Adrenal gland (tissue), 12 donors: ENCODE data around the gene OIT3. TPM values are rescaled to one million over a fixed set of nuclear protein-coding genes. Genes with fewer than 3 reads are reported as not detected.

Source experiments
- DNase-seq, 7 donors: peaks; one replicate each; pipeline ENCODE4 v3.0.0-alpha.2; 2019 to 2020
- H3K27ac ChIP-seq, 5 donors: fragments of 200-600 bp; sonication (generic) in 4 of 5; 1 replicate in 3 of 5; 2 replicates in 2 of 5; pipeline versions ENCODE4 v1.5.1 to v1.8.0; 2016 to 2020; ENCODE audit warnings: mild to moderate bottlenecking in 1 of 5
- H3K27me3 ChIP-seq: fragments of 200-600 bp; 2 replicates; pipeline ENCODE4 v1.8.0; 2021
- H3K36me3 ChIP-seq, 2 donors: fragments of 200-600 bp; replicated peaks in 1 of 2; 1 replicate in 1 of 2; 2 replicates in 1 of 2; pipeline versions ENCODE4 v1.5.1 to v1.8.0; 2018 to 2022
- H3K4me1 ChIP-seq, 2 donors: fragments of 200-600 bp; replicated peaks in 1 of 2; 1 replicate in 1 of 2; 2 replicates in 1 of 2; pipeline versions ENCODE4 v1.5.1 to v1.8.0; 2018 to 2021
- H3K4me3 ChIP-seq, 4 donors: fragments of 200-600 bp; sonication (generic) in 3 of 4; one replicate each; pipeline ENCODE4 v1.5.1; 2016 to 2018
- H3K9me3 ChIP-seq, 3 donors: fragments of 200-600 bp; sonication (generic) in 1 of 3; replicated peaks in 1 of 3; 1 replicate in 2 of 3; 2 replicates in 1 of 3; pipeline versions ENCODE4 v1.5.1 to v1.8.0; 2016 to 2021
- POLR2A ChIP-seq, 2 donors: fragments of 450-650 bp; IDR thresholded peaks; one replicate each; pipeline ENCODE4 v1.6.1; 2017; ENCODE audit warnings: antibody characterized with exemption in 2 of 2, mild to moderate bottlenecking in 2 of 2, moderate library complexity in 1 of 2
- WGBS, 4 donors: extraction: QIAGEN DNeasy Blood & Tissue Kit in 2 of 4; methylation state at CpG; one replicate each; pipeline versions ENCODE4 v1.1.5 to v1.1.7; 2013 to 2017; 5-methylcytosine and 5-hydroxymethylcytosine counted together
- intact Hi-C, 2 donors: fragments of 100-400 bp; cut with DNase I; formaldehyde crosslinking; loops; one replicate each; pipeline versions ENCODE4 v1.14.1 to v1.15.0; 2022 to 2023
- polyA plus RNA-seq, 3 donors: library from polyadenylated mRNA; stranded (reverse); fragments of 200-250 nt in 2 of 3; fragments of 350-450 nt in 1 of 3; fragmentation: Illumina TruSeq in 1 of 3; extraction: RNeasy Lipid Tissue Mini Kit (QIAGEN cat#74804) in 1 of 3; gene quantifications; one replicate each; pipeline ENCODE4 v1.2.3, GENCODE V29; 2013 to 2014
- total RNA-seq, 9 donors: library from RNA; depleted of rRNA in 4 of 9; stranded (reverse); fragments of >200 nt in 4 of 9; fragments of 120-200 nt in 1 of 9; fragmentation: NEBNext Ultra II Directional in 1 of 9; extraction: Animal tissue kit (Norgen Biotek cat#: 25700) in 1 of 9; gene quantifications; one replicate each; pipeline versions ENCODE4 v1.1.0 to v1.2.4, GENCODE V29; 2013 to 2023
- TF ChIP-seq, protein P1 (sequence below), 6 experiments: fragments of 450-650 bp in 4 of 6; fragments of 200-600 bp in 2 of 6; sonication (generic) in 1 of 6; IDR thresholded peaks; 1 replicate in 5 of 6; 2 replicates in 1 of 6; pipeline versions ENCODE4 v1.5.1 to v1.8.0; 2016 to 2021; ENCODE audit warnings: antibody characterized with exemption in 6 of 6, mild to moderate bottlenecking in 2 of 6, moderate library complexity in 1 of 6
- donor health status: healthy with polysubstance abuse.
- donor health status: Bipolar disorder and iron deficiency.
- donor health status: DM: yes; HTN: yes; CAD: no.
- donor health status: DM: no; HTN: no; CAD: no.
- donor health status: DM: no; HTN: no; CAD: no.
- donor health status: DM: yes; HTN: yes; CAD: no.

Gene OIT3
- total and polyA plus RNA-seq, 12 donors = 0.08 to 2.1 (median 0.22) TPM; not detected in 5

DNA sequence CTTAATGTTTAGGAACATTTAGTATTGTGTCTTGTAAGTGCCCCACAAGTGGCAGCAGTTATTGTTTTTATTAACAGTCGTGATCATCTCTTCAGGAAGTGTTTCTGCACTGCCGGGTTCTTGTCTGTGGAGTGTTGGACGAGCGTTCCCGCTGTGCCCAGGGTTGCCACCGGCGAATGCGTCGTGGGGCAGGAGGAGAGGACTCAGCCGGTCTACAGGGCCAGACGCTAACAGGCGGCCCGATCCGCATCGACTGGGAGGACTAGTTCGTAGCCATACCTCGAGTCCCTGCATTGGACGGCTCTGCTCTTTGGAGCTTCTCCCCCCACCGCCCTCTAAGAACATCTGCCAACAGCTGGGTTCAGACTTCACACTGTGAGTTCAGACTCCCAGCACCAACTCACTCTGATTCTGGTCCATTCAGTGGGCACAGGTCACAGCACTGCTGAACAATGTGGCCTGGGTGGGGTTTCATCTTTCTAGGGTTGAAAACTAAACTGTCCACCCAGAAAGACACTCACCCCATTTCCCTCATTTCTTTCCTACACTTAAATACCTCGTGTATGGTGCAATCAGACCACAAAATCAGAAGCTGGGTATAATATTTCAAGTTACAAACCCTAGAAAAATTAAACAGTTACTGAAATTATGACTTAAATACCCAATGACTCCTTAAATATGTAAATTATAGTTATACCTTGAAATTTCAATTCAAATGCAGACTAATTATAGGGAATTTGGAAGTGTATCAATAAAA lies 38.9 kb downstream of the OIT3 start:
- no peaks in the 10 kb centered on the region for H3K27me3 ChIP-seq
- TF ChIP-seq, protein P1, sequence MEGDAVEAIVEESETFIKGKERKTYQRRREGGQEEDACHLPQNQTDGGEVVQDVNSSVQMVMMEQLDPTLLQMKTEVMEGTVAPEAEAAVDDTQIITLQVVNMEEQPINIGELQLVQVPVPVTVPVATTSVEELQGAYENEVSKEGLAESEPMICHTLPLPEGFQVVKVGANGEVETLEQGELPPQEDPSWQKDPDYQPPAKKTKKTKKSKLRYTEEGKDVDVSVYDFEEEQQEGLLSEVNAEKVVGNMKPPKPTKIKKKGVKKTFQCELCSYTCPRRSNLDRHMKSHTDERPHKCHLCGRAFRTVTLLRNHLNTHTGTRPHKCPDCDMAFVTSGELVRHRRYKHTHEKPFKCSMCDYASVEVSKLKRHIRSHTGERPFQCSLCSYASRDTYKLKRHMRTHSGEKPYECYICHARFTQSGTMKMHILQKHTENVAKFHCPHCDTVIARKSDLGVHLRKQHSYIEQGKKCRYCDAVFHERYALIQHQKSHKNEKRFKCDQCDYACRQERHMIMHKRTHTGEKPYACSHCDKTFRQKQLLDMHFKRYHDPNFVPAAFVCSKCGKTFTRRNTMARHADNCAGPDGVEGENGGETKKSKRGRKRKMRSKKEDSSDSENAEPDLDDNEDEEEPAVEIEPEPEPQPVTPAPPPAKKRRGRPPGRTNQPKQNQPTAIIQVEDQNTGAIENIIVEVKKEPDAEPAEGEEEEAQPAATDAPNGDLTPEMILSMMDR (IDR thresholded peaks at IDR 0.05) = no peak
- no peak for TF ChIP-seq POLR2A (IDR thresholded peaks at IDR 0.05)
- no peaks in the 10 kb centered on the region for H3K36me3 ChIP-seq
- no peaks in the 10 kb centered on the region for H3K9me3 ChIP-seq
- no peak overlapping the region for H3K27ac ChIP-seq
- WGBS, 4 donors = 82 to 94% (median 93%) methylated on average over 18 to 20 of the region's 20 CpGs
- H3K4me1 ChIP-seq = no peaks in the 10 kb centered on the region
- H3K4me3 ChIP-seq = no peak overlapping the region
- intact Hi-C loops = no loop called here
- DNase-seq = no peak

DNA sequence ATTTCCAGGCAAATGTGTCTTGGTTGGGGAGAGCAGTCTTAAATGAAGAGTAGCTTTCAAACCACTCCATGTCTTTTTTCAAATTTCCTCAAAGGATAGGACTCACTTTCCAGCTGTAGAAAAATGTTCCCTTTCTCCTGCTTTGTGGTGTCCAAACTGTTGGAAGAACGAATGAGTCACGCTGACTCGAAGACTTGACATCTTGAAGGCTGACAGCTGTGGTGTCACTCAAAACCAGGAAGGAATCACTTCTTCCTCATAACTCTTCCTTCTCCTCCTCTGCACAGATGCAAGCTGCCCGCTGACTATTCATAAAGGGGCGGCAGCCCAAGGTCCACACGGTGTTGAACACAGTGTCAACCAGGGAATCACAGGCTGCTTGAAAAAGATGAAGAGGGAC lies 41.8 kb downstream of the OIT3 start:
- H3K27ac ChIP-seq = no peak overlapping the region
- H3K4me1 ChIP-seq = no peaks in the 10 kb centered on the region
- intact Hi-C loops = no loop called here
- DNase-seq = no peak
- TF ChIP-seq, protein P1 (IDR thresholded peaks at IDR 0.05) = no peak
- no peak for TF ChIP-seq POLR2A (IDR thresholded peaks at IDR 0.05)
- 84 to 88% (median 86%) methylated on average over 6 of the region's 6 CpGs for WGBS, 4 donors
- H3K27me3 ChIP-seq = no peaks in the 10 kb centered on the region
- H3K9me3 ChIP-seq = no peaks in the 10 kb centered on the region
- H3K36me3 ChIP-seq = no peaks in the 10 kb centered on the region
- no peak overlapping the region for H3K4me3 ChIP-seq

DNA sequence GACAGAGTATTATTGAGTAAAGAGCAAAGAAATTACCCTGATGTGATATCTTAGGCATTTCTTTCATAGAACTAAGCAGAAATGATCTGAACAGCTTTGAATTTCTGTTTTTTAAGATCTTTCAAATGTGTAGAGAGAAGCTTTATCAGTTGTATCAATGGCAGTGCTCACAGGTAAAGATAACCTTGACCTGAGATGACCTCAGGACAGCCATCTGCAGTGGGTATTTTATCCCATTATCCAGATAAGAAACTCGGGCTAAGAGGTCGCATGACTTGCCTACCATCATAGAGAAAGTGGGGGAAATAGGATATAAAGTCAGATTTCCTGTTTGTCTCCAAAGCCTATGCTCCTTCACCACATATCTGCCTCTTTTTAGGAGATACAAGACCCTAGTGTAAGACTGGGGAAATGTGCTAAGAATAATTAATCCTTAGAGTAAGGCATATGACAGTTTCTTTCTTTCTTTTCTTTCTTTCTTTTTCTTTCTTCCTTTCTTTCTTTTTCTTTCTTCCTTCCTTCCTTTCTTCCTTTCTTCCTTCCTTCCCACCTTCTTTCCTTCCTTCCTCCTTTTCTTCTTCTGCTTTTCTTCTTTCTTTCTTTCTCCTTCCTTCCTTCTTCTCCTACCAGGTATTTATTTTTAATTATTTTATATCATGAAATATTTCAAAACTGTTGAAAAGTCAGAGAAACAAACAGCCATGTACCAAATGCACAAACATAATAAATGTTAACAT lies 50.1 kb downstream of the OIT3 start:
- H3K4me1 ChIP-seq = no peaks in the 10 kb centered on the region
- no peak overlapping the region for H3K4me3 ChIP-seq
- WGBS, 4 donors = 57 to 66% (median 61%) methylated on average over 2 of the region's 2 CpGs
- no peaks in the 10 kb centered on the region for H3K9me3 ChIP-seq
- no peaks in the 10 kb centered on the region for H3K27me3 ChIP-seq
- no peaks in the 10 kb centered on the region for H3K36me3 ChIP-seq
- intact Hi-C loops = no loop called here
- TF ChIP-seq, protein P1 (IDR thresholded peaks at IDR 0.05) = no peak
- no peak for TF ChIP-seq POLR2A (IDR thresholded peaks at IDR 0.05)
- DNase-seq = no peak
- H3K27ac ChIP-seq = no peak overlapping the region

DNA sequence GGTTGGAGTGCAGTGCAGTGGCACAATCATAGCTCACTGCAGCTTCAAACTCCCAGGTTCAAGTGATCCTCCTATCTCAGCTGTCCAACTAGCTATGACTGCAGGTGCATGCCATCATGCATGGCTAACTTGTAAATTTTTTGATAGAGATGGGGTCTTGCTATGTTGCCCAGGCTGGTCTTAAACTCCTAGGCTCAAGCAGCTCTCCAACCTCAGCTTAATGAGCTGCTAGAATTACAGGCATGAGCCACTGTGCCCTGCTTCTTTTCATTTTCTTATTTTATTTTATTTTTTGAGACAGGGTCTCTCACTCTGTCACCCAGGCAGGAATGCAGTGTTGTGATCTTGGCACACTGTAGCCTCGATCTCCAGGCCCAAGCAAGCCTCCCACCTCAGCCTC lies 53.4 kb downstream of the OIT3 start:
- no peak for TF ChIP-seq POLR2A (IDR thresholded peaks at IDR 0.05)
- TF ChIP-seq, protein P1 (IDR thresholded peaks at IDR 0.05) = no peak
- Histone ChIP-seq H3K27ac (no peak overlapping the region), H3K27me3 (no peaks in the 10 kb centered on the region), H3K36me3 (no peaks in the 10 kb centered on the region), H3K9me3 (no peaks in the 10 kb centered on the region), H3K4me3 (no peak overlapping the region), H3K4me1 (no peaks in the 10 kb centered on the region)
- intact Hi-C loops = no loop called here
- 73 to 100% (median 95%) methylated on average over 1 of the region's 1 CpG for WGBS, 4 donors
- no peak for DNase-seq
